ES-I3 (cell line): ENCODE results near the gene GRIN2D.
A peak's percentile ranks its signal among the peaks of the same experiment; 100 is the strongest.
"Not testable (repeated sequence)": the region's sequence is repeated elsewhere in the genome, so short reads cannot be mapped to it uniquely, and the experiment has no call there.

Experiments used
- H3K36me3 ChIP-seq: 2 replicates; pipeline ENCODE4 v1.6.1; 2013; ENCODE audit warnings: mild to moderate bottlenecking, low read length, control low read depth, moderate library complexity; ENCODE audit not compliant: insufficient read depth
- H3K4me1 ChIP-seq: 2 replicates; pipeline ENCODE4 v1.6.1; 2013; ENCODE audit warnings: mild to moderate bottlenecking, control low read depth, low read length; ENCODE audit not compliant: insufficient read depth
- H3K9ac ChIP-seq: 2 replicates; pipeline ENCODE4 v1.6.1; 2013; ENCODE audit warnings: low read depth, mild to moderate bottlenecking, low read length, moderate library complexity
- H3K9me3 ChIP-seq: 2 replicates; pipeline ENCODE4 v1.6.1; 2013; ENCODE audit warnings: mild to moderate bottlenecking, low read length, moderate library complexity; ENCODE audit not compliant: control insufficient read depth, insufficient read depth

The GRIN2D gene

GRCh38 chr19:48385461-48386087 is 7.9 kb upstream of the GRIN2D start:
- Histone ChIP-seq H3K9me3 (no peaks in the 10 kb centered on the region), H3K36me3 (peaks cover 37% of the 10 kb centered on the region)

GRCh38 chr19:48386981-48387380 is 6.5 kb upstream of the GRIN2D start:
- H3K9me3 ChIP-seq, result no peaks in the 10 kb centered on the region
- no peaks in the 10 kb centered on the region for H3K4me1 ChIP-seq
- H3K36me3 ChIP-seq, result peaks cover 34% of the 10 kb centered on the region
- no peak overlapping the region for H3K9ac ChIP-seq

More at GRCh38 chr19:48385461-48386087, 7.9 kb upstream of the GRIN2D start:
- Histone ChIP-seq H3K4me1 (no peaks in the 10 kb centered on the region), H3K9ac (no peak overlapping the region)

GRCh38 chr19:48390188-48391099 is 3.0 kb upstream of the GRIN2D start:
- no peaks in the 10 kb centered on the region for H3K9me3 ChIP-seq
- H3K36me3 ChIP-seq, result peaks cover 19% of the 10 kb centered on the region
- H3K4me1 ChIP-seq, result no peaks in the 10 kb centered on the region
- H3K9ac ChIP-seq, result peak overlapping the region; percentile 94

- Histone ChIP-seq H3K4me1 (peaks cover 3% of the 10 kb centered on the region; the same call in 1 of the 2 replicates), H3K36me3 (peaks cover 14% of the 10 kb centered on the region), H3K9me3 (no peaks in the 10 kb centered on the region), H3K9ac (peak within 1 kb of the TSS; percentile 94)
Observed at GRCh38 chr19:48391100-48392005, 2.1 kb upstream of the GRIN2D start, which contains the start of gene KDELR1. TSS of gene KDELR1 (minus strand) at chr19:48391551. CDS start at chr19:48391358, 193 bp downstream.

- peaks cover 14% of the 10 kb centered on the region for H3K36me3 ChIP-seq
- H3K9ac ChIP-seq, H3K4me1 ChIP-seq, H3K9me3 ChIP-seq: not testable (repeated sequence)
Observed at GRCh38 chr19:48392006-48392344, 1.5 kb upstream of the GRIN2D start.

- H3K4me1 ChIP-seq, result peaks cover 11% of the 10 kb centered on the region; the same call in 1 of the 2 replicates
- H3K36me3 ChIP-seq, result peaks cover 6% of the 10 kb centered on the region
- peak overlapping the region; percentile 58; the same call in 1 of the 2 replicates for H3K9ac ChIP-seq
- no peaks in the 10 kb centered on the region for H3K9me3 ChIP-seq
Observed at GRCh38 chr19:48392860-48393558, 459 bp upstream of the GRIN2D start.

GRCh38 chr19:48394331-48395169 is 1.1 kb downstream of the GRIN2D start:
- H3K4me1 ChIP-seq, result peaks cover 11% of the 10 kb centered on the region; the same call in 1 of the 2 replicates
- no peaks in the 10 kb centered on the region for H3K36me3 ChIP-seq
- H3K9ac ChIP-seq, result peak overlapping the region; percentile 58; the same call in 1 of the 2 replicates
- no peaks in the 10 kb centered on the region for H3K9me3 ChIP-seq

GRCh38 chr19:48395170-48395455 is 1.6 kb downstream of the GRIN2D start:
- Histone ChIP-seq H3K9me3 (no peaks in the 10 kb centered on the region), H3K9ac (peak overlapping the region; percentile 43; the same call in 1 of the 2 replicates), H3K36me3 (no peaks in the 10 kb centered on the region), H3K4me1 (peaks cover 11% of the 10 kb centered on the region; the same call in 1 of the 2 replicates)

- Histone ChIP-seq H3K9me3 (no peaks in the 10 kb centered on the region), H3K36me3 (no peaks in the 10 kb centered on the region), H3K4me1 (peaks cover 11% of the 10 kb centered on the region; the same call in 1 of the 2 replicates), H3K9ac (peak overlapping the region; percentile 21; the same call in 1 of the 2 replicates)
Observed at GRCh38 chr19:48395499-48395898, 2.0 kb downstream of the GRIN2D start.

GRCh38 chr19:48396016-48396823 is 2.8 kb downstream of the GRIN2D start:
- no peak overlapping the region; the same call in 1 of the 2 replicates for H3K9ac ChIP-seq
- H3K36me3 ChIP-seq, result no peaks in the 10 kb centered on the region
- H3K4me1 ChIP-seq, result peaks cover 11% of the 10 kb centered on the region
- no peaks in the 10 kb centered on the region for H3K9me3 ChIP-seq

- Histone ChIP-seq H3K9me3 (no peaks in the 10 kb centered on the region), H3K9ac (no peak overlapping the region; the same call in 1 of the 2 replicates), H3K4me1 (peaks cover 17% of the 10 kb centered on the region), H3K36me3 (no peaks in the 10 kb centered on the region)
Observed at GRCh38 chr19:48396824-48397176, 3.3 kb downstream of the GRIN2D start.

GRCh38 chr19:48397263-48398101 is 4.0 kb downstream of the GRIN2D start:
- Histone ChIP-seq H3K9me3 (no peaks in the 10 kb centered on the region), H3K4me1 (peaks cover 21% of the 10 kb centered on the region), H3K36me3 (no peaks in the 10 kb centered on the region), H3K9ac (peak overlapping the region; percentile 41)
